Tibial artery (tissue), 4 donors: ENCODE data around the gene RBM4.

Experiments used
- DNase-seq, 2 donors: peaks; one replicate each; pipeline ENCODE4 v3.0.0-alpha.2; 2019
- H3K27ac ChIP-seq, 2 donors: fragments of 200-600 bp; sonication (generic) in 1 of 2; 1 replicate in 1 of 2; 2 replicates in 1 of 2; pipeline ENCODE4 v1.5.1; 2018 to 2019; ENCODE audit warnings: mild to moderate bottlenecking in 1 of 2
- H3K27me3 ChIP-seq, 2 donors: fragments of 200-600 bp; sonication (generic) in 1 of 2; one replicate each; pipeline versions ENCODE4 v1.5.1 to v1.6.0; 2016 to 2019
- H3K36me3 ChIP-seq, 3 donors: fragments of 200-600 bp; sonication (generic) in 2 of 3; one replicate each; pipeline ENCODE4 v1.5.1; 2016 to 2019; ENCODE audit warnings: mild to moderate bottlenecking in 2 of 3
- H3K4me1 ChIP-seq, 4 donors: fragments of 200-600 bp; sonication (generic) in 2 of 4; 1 replicate in 3 of 4; 2 replicates in 1 of 4; pipeline ENCODE4 v1.5.1; 2016 to 2019
- H3K4me3 ChIP-seq, 2 donors: fragments of 200-600 bp; sonication (generic) in 1 of 2; 1 replicate in 1 of 2; 2 replicates in 1 of 2; pipeline ENCODE4 v1.5.1; 2018 to 2019; ENCODE audit warnings: mild to moderate bottlenecking in 2 of 2
- H3K9me3 ChIP-seq, 3 donors: fragments of 200-600 bp; sonication (generic) in 1 of 3; one replicate each; pipeline ENCODE4 v1.5.1; 2016 to 2019
- CTCF ChIP-seq, 2 experiments: fragments of 200-600 bp in 1 of 2; fragments of 450-650 bp in 1 of 2; IDR thresholded peaks; one replicate each; pipeline ENCODE4 v1.5.1; 2017 to 2019; ENCODE audit warnings: antibody characterized with exemption in 2 of 2, mild to moderate bottlenecking in 1 of 2, moderate library complexity in 1 of 2
- intact Hi-C: fragments of 100-400 bp; cut with DNase I; formaldehyde crosslinking; loops from one replicate; pipeline ENCODE4 v1.15.0; 2023; ENCODE audit warnings: low total_unique reads

The RBM4 gene

GRCh38 chr11:66593303-66593635, 45.2 kb upstream of the RBM4 start:
- peak overlapping the region; percentile 81 to 90 for H3K27ac ChIP-seq
- no peak for TF ChIP-seq CTCF (IDR thresholded peaks at IDR 0.05)
- H3K9me3 ChIP-seq: no peaks in the 10 kb centered on the region
- no peak for DNase-seq
- peak overlapping the region; percentile 68 to 72 for H3K4me3 ChIP-seq
- H3K27me3 ChIP-seq: no peaks in the 10 kb centered on the region
- intact Hi-C loops: no loop called here
- H3K4me1 ChIP-seq: peaks cover 0 to 33% (median 20%) of the 10 kb centered on the region in 4 donors
- H3K36me3 ChIP-seq: peaks cover 0 to 3% (median 0%) of the 10 kb centered on the region in 3 donors

- intact Hi-C loops: no loop called here
- H3K4me1 ChIP-seq: peaks cover 0 to 33% (median 20%) of the 10 kb centered on the region in 4 donors
- H3K27ac ChIP-seq: peak overlapping the region; percentile 81 to 90
- DNase-seq: no peak
- peak overlapping the region; percentile 68 to 72 for H3K4me3 ChIP-seq
- no peak for TF ChIP-seq CTCF (IDR thresholded peaks at IDR 0.05)
- no peaks in the 10 kb centered on the region for H3K27me3 ChIP-seq
- no peaks in the 10 kb centered on the region for H3K9me3 ChIP-seq
- peaks cover 0 to 3% (median 0%) of the 10 kb centered on the region in 3 donors for H3K36me3 ChIP-seq
These were observed 44.9 kb upstream of the RBM4 start for GRCh38 chr11:66593650-66594049.

GRCh38 chr11:66595245-66595904, 43.1 kb upstream of the RBM4 start:
- intact Hi-C loops: no loop called here
- Histone ChIP-seq H3K4me3 (no peak overlapping the region), H3K36me3 (peaks cover 0 to 18% (median 10%) of the 10 kb centered on the region in 3 donors), H3K9me3 (no peaks in the 10 kb centered on the region), H3K27me3 (no peaks in the 10 kb centered on the region), H3K27ac (peak overlapping the region in 1 of 2 donors; percentile 31), H3K4me1 (peaks cover 0 to 33% (median 20%) of the 10 kb centered on the region in 4 donors)
- no peak for TF ChIP-seq CTCF (IDR thresholded peaks at IDR 0.05)
- DNase-seq: no peak

GRCh38 chr11:66598993-66599392, 39.5 kb upstream of the RBM4 start:
- H3K9me3 ChIP-seq: no peaks in the 10 kb centered on the region
- H3K27ac ChIP-seq: no peak overlapping the region
- no peak for TF ChIP-seq CTCF (IDR thresholded peaks at IDR 0.05)
- no peak for DNase-seq
- H3K4me1 ChIP-seq: peaks cover 0 to 44% (median 25%) of the 10 kb centered on the region in 4 donors
- no peaks in the 10 kb centered on the region for H3K27me3 ChIP-seq
- intact Hi-C loops: no loop called here
- H3K4me3 ChIP-seq: no peak overlapping the region
- H3K36me3 ChIP-seq: peaks cover 0 to 27% (median 10%) of the 10 kb centered on the region in 3 donors

- TF ChIP-seq CTCF (IDR thresholded peaks at IDR 0.05): no peak
These were observed 38.3 kb upstream of the RBM4 start for GRCh38 chr11:66600219-66600618.

More at GRCh38 chr11:66600219-66600618, 38.3 kb upstream of the RBM4 start:
- peak overlapping the region; percentile 12 to 29 for H3K27ac ChIP-seq
- H3K36me3 ChIP-seq: peaks cover 0 to 37% (median 12%) of the 10 kb centered on the region in 3 donors
- intact Hi-C loops: no loop called here
- no peak overlapping the region for H3K4me3 ChIP-seq
- H3K9me3 ChIP-seq: no peaks in the 10 kb centered on the region
- H3K4me1 ChIP-seq: peaks cover 0 to 32% (median 19%) of the 10 kb centered on the region in 4 donors
- DNase-seq: no peak
- no peaks in the 10 kb centered on the region for H3K27me3 ChIP-seq
